DND-41 (cell line): Measurements from ENCODE around the gene KRT78.
"Not testable (repeated sequence)": the region's sequence is repeated elsewhere in the genome, so short reads cannot be mapped to it uniquely, and the experiment has no call there.

Experiments used
- ATAC-seq: fragments of 200-7000 bp; cut with Tn5 transposase; 3 replicates; pipeline ENCODE4 v1.9.1; 2021; ENCODE audit warnings: low read depth; ENCODE audit not compliant: insufficient read depth
- DNase-seq: peaks from one replicate; pipeline ENCODE4 v3.0.0-alpha.2; 2020
- H2AFZ ChIP-seq: 2 replicates; pipeline ENCODE4 v1.6.0; 2012; ENCODE audit warnings: low read depth, low read length
- H3K27ac ChIP-seq: 2 replicates; pipeline ENCODE4 v1.5.1; 2012; ENCODE audit warnings: low read length, inconsistent platforms
- H3K27me3 ChIP-seq: fragments of 200-600 bp; sonication (generic); 2 replicates; pipeline ENCODE4 v1.6.0; 2012; ENCODE audit warnings: low read length, mild to moderate bottlenecking, inconsistent platforms; ENCODE audit not compliant: insufficient read depth, poor library complexity
- H3K36me3 ChIP-seq: 2 replicates; pipeline ENCODE4 v1.5.1; 2012; ENCODE audit warnings: low read length, inconsistent platforms; ENCODE audit not compliant: insufficient read depth
- H3K4me1 ChIP-seq: 2 replicates; pipeline ENCODE4 v1.5.1; 2012; ENCODE audit warnings: mild to moderate bottlenecking, low read length; ENCODE audit not compliant: insufficient read depth
- H3K4me2 ChIP-seq: 2 replicates; pipeline ENCODE4 v1.6.0; 2012; ENCODE audit warnings: mild to moderate bottlenecking, moderate library complexity, low read length, inconsistent platforms; ENCODE audit not compliant: insufficient read depth
- H3K4me3 ChIP-seq, 2 experiments: fragments of 200-600 bp in 1 of 2; shearing (Covaris generic) in 1 of 2; 2 replicates each; pipeline ENCODE4 v1.5.1; 2012 to 2016; ENCODE audit warnings: inconsistent platforms in 2 of 2, low read length in 2 of 2, mild to moderate bottlenecking in 2 of 2, low read depth in 1 of 2, moderate library complexity in 1 of 2
- H3K79me2 ChIP-seq: 2 replicates; pipeline ENCODE4 v1.6.0; 2012; ENCODE audit warnings: low read length, inconsistent platforms; ENCODE audit not compliant: insufficient read depth
- H3K9ac ChIP-seq: 2 replicates; pipeline ENCODE4 v1.6.0; 2012; ENCODE audit warnings: low read depth, mild to moderate bottlenecking, inconsistent platforms, low read length, moderate library complexity
- H3K9me3 ChIP-seq: 2 replicates; pipeline ENCODE4 v1.5.1; 2012; ENCODE audit warnings: low read length, moderate library complexity, mild to moderate bottlenecking, inconsistent platforms; ENCODE audit not compliant: insufficient read depth, severe bottlenecking
- H4K20me1 ChIP-seq: 2 replicates; pipeline ENCODE4 v1.6.0; 2012; ENCODE audit warnings: low read length; ENCODE audit not compliant: insufficient read depth
- EZH2 ChIP-seq: IDR thresholded peaks from 3 replicates; pipeline ENCODE4 v1.6.1; 2012; ENCODE audit warnings: borderline replicate concordance, low read depth, mild to moderate bottlenecking, moderate library complexity, low read length, inconsistent platforms; ENCODE audit not compliant: severe bottlenecking
- TF ChIP-seq, protein P1 (sequence below): IDR thresholded peaks from 2 replicates; pipeline ENCODE4 v1.5.1; 2012; ENCODE audit warnings: borderline replicate concordance, low read length, moderate library complexity, mild to moderate bottlenecking; ENCODE audit not compliant: poor library complexity, severe bottlenecking; ENCODE audit errors: extremely low read depth

The KRT78 gene

DNA sequence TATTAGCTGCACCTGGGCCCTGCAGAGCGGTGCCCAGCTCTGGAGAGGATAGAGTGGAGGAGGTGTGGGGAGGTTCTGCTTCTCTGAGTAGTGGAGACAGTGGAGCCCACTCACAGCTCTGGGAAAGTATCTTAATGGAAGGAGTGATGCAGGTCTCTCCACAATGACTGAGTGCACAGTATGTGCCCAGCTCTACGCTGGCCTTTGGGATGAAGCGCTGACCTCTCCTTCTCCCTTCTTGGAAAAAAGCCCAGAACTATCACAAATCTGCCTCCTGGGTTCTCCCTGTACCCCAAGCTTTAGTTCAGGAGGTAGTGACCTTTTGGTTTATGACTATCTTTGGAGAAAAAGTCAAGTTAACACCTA lies 52.4 kb downstream of the KRT78 start:
- TF ChIP-seq EZH2, result no peak
- TF ChIP-seq, protein P1, sequence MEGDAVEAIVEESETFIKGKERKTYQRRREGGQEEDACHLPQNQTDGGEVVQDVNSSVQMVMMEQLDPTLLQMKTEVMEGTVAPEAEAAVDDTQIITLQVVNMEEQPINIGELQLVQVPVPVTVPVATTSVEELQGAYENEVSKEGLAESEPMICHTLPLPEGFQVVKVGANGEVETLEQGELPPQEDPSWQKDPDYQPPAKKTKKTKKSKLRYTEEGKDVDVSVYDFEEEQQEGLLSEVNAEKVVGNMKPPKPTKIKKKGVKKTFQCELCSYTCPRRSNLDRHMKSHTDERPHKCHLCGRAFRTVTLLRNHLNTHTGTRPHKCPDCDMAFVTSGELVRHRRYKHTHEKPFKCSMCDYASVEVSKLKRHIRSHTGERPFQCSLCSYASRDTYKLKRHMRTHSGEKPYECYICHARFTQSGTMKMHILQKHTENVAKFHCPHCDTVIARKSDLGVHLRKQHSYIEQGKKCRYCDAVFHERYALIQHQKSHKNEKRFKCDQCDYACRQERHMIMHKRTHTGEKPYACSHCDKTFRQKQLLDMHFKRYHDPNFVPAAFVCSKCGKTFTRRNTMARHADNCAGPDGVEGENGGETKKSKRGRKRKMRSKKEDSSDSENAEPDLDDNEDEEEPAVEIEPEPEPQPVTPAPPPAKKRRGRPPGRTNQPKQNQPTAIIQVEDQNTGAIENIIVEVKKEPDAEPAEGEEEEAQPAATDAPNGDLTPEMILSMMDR, result no peak
- Histone ChIP-seq H3K9ac (no peak overlapping the region), H4K20me1 (0 out of 2 replicates have a peak, but pooled peaks cover 2% of the 10 kb centered on the region), H2AFZ (no peak overlapping the region), H3K4me1 (no peaks in the 10 kb centered on the region), H3K27ac (no peak overlapping the region), H3K79me2 (no peaks in the 10 kb centered on the region), H3K36me3 (no peaks in the 10 kb centered on the region), H3K4me2 (no peak overlapping the region), H3K9me3 (no peaks in the 10 kb centered on the region), H3K4me3 (no peak overlapping the region), H3K27me3 (no peaks in the 10 kb centered on the region)
- ATAC-seq (no peak), DNase-seq (no peak)

- Histone ChIP-seq H4K20me1 (0 out of 2 replicates have a peak, but pooled peaks cover 2% of the 10 kb centered on the region), H3K9me3 (no peaks in the 10 kb centered on the region), H3K4me3 (no peak within 1 kb of the TSS), H3K9ac (no peak within 1 kb of the TSS), H3K79me2 (no peaks in the 10 kb centered on the region), H3K4me1 (no peaks in the 10 kb centered on the region), H3K36me3 (no peaks in the 10 kb centered on the region), H3K27ac (no peak within 1 kb of the TSS), H3K4me2 (no peak within 1 kb of the TSS), H3K27me3 (no peaks in the 10 kb centered on the region), H2AFZ (no peak within 1 kb of the TSS)
- ATAC-seq (no peak), DNase-seq (no peak)
- no peak for TF ChIP-seq EZH2
- TF ChIP-seq, protein P1, result no peak
Observed at GRCh38 chr12:52795694-52796428, 52.9 kb downstream of the KRT78 start, which contains the start of gene KRT3. TSS of gene KRT3 (minus strand) at chr12:52796117. CDS start at chr12:52796042, 75 bp downstream.

DNA sequence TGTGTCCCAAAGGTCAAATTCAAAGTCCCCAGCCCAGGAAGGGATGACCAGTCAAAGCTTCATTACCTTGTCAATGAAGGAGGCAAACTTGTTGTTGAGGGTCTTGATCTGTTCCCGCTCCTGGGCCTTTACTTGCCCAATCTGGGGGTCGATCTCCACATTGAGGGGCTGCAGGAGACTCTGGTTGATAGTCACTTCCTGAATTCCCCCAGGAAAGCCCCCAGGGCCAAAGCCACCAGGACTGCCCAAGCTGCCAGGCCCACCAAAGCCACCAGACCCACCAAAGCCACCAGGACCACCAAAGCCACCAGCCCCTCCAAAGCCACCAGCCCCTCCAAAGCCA lies 53.5 kb downstream of the KRT78 start:
- H3K9ac ChIP-seq, H3K27ac ChIP-seq, H3K9me3 ChIP-seq, DNase-seq, H3K4me3 ChIP-seq, ATAC-seq, H3K36me3 ChIP-seq, H2AFZ ChIP-seq, H3K4me2 ChIP-seq, H4K20me1 ChIP-seq, H3K79me2 ChIP-seq, H3K4me1 ChIP-seq, H3K27me3 ChIP-seq: not testable (repeated sequence)

- H3K9me3 ChIP-seq, result no peaks in the 10 kb centered on the region
- DNase-seq, result no peak
- H4K20me1 ChIP-seq, result 0 out of 2 replicates have a peak, but pooled peaks cover 2% of the 10 kb centered on the region
- H3K36me3 ChIP-seq, result no peaks in the 10 kb centered on the region
- TF ChIP-seq, protein P1, result no peak
- TF ChIP-seq EZH2, result no peak
- no peak overlapping the region for H3K4me2 ChIP-seq
- H3K27ac ChIP-seq, result no peak overlapping the region
- H3K4me1 ChIP-seq, result no peaks in the 10 kb centered on the region
- no peaks in the 10 kb centered on the region for H3K79me2 ChIP-seq
- H3K4me3 ChIP-seq, result no peak overlapping the region
- no peaks in the 10 kb centered on the region for H3K27me3 ChIP-seq
- H2AFZ ChIP-seq, result no peak overlapping the region
- H3K9ac ChIP-seq, result no peak overlapping the region
- no peak for ATAC-seq
Observed at GRCh38 chr12:52794479-52795331, 54.1 kb downstream of the KRT78 start.
